Measurements from ENCODE around the gene DCAF12L1.

DNA sequence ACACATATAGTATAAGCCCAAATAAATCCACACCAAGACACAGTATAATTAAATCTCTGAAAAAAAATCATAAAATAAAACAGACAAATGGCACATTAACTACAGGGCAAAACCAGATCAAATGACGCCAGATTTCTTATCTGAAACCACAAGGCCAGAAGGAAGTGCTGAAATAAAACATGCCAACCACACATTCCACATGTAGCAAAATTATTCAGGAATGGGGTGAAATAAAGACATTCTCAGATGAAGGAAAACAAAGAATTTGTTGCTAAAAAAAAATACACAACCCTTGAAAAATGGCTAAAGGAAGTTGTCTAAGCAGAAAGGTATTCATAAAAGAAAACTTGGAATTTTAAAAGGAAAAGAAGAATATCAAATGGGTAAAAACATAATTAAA is 4.5 kb upstream of the DCAF12L1 start:
- TF ChIP-seq, protein P1, sequence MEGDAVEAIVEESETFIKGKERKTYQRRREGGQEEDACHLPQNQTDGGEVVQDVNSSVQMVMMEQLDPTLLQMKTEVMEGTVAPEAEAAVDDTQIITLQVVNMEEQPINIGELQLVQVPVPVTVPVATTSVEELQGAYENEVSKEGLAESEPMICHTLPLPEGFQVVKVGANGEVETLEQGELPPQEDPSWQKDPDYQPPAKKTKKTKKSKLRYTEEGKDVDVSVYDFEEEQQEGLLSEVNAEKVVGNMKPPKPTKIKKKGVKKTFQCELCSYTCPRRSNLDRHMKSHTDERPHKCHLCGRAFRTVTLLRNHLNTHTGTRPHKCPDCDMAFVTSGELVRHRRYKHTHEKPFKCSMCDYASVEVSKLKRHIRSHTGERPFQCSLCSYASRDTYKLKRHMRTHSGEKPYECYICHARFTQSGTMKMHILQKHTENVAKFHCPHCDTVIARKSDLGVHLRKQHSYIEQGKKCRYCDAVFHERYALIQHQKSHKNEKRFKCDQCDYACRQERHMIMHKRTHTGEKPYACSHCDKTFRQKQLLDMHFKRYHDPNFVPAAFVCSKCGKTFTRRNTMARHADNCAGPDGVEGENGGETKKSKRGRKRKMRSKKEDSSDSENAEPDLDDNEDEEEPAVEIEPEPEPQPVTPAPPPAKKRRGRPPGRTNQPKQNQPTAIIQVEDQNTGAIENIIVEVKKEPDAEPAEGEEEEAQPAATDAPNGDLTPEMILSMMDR (IDR thresholded peaks at IDR 0.05) = no peak
- no peak for TF ChIP-seq POLR2AphosphoS5 (IDR thresholded peaks at IDR 0.05)

Measured in stomach (tissue), 4 donors.